Keratinocyte (primary cell): ENCODE data around the gene RPS18. TPM values are rescaled to one million over a fixed set of nuclear protein-coding genes. Genes with fewer than 3 reads are reported as not detected.
A peak's percentile ranks its signal among the peaks of the same experiment; 100 is the strongest.

Experiments
- DNase-seq: peaks from one replicate; pipeline ENCODE4 v3.0.0-alpha.2; 2011; ENCODE audit warnings: low read depth, missing footprints, low spot score
- FAIRE-seq: peaks from 2 replicates; lab custom pipeline; 2011; peaks lifted over from hg19 to GRCh38; lab: Jason Lieb, UNC
- H2AFZ ChIP-seq: 2 replicates; pipeline ENCODE4 v1.6.0; 2012; ENCODE audit warnings: low read length, control low read depth, inconsistent platforms; ENCODE audit not compliant: control insufficient read depth
- H3K27ac ChIP-seq: 2 replicates; pipeline ENCODE4 v1.5.1; 2011; ENCODE audit warnings: low read length; ENCODE audit not compliant: control insufficient read depth, insufficient read depth
- H3K27me3 ChIP-seq: 3 replicates; pipeline ENCODE4 v1.6.0; 2011; ENCODE audit warnings: low read length; ENCODE audit not compliant: control insufficient read depth, insufficient read depth; ENCODE audit errors: extremely low read depth
- H3K36me3 ChIP-seq, 2 experiments: 2 replicates in 1 of 2; 3 replicates in 1 of 2; pipeline ENCODE4 v1.5.1; 2011; ENCODE audit warnings: low read length in 2 of 2, mild to moderate bottlenecking in 1 of 2; ENCODE audit not compliant: control insufficient read depth in 2 of 2, insufficient read depth in 2 of 2; ENCODE audit errors: extremely low read depth in 1 of 2
- H3K4me1 ChIP-seq: 3 replicates; pipeline ENCODE4 v1.5.1; 2011; ENCODE audit warnings: low read length; ENCODE audit not compliant: control insufficient read depth, insufficient read depth; ENCODE audit errors: extremely low read depth
- H3K4me2 ChIP-seq: 3 replicates; pipeline ENCODE4 v1.6.0; 2011; ENCODE audit warnings: low read depth, low read length; ENCODE audit not compliant: control insufficient read depth, insufficient read depth; ENCODE audit errors: extremely low read depth
- H3K4me3 ChIP-seq, 3 experiments: fragments of 200-600 bp in 1 of 3; sonication (generic) in 1 of 3; 2 replicates in 2 of 3; 3 replicates in 1 of 3; pipeline ENCODE4 v1.5.1; 2011 to 2016; ENCODE audit warnings: low read length in 3 of 3, mild to moderate bottlenecking in 3 of 3, control low read depth in 2 of 3, inconsistent platforms in 1 of 3, low read depth in 1 of 3, mixed read lengths in 1 of 3, mixed run types in 1 of 3, moderate library complexity in 1 of 3; ENCODE audit not compliant: control insufficient read depth in 2 of 3, insufficient read depth in 2 of 3; ENCODE audit errors: extremely low read depth in 1 of 3
- H3K79me2 ChIP-seq: 2 replicates; pipeline ENCODE4 v1.6.0; 2012; ENCODE audit warnings: low read length; ENCODE audit not compliant: control insufficient read depth, insufficient read depth
- H3K9ac ChIP-seq: 3 replicates; pipeline ENCODE4 v1.6.0; 2011; ENCODE audit warnings: low read length; ENCODE audit not compliant: control insufficient read depth, insufficient read depth; ENCODE audit errors: extremely low read depth
- H3K9me1 ChIP-seq: 3 replicates; pipeline ENCODE4 v1.6.0; 2011; ENCODE audit warnings: low read length; ENCODE audit not compliant: control insufficient read depth, insufficient read depth; ENCODE audit errors: extremely low read depth
- H3K9me3 ChIP-seq: 2 replicates; pipeline ENCODE4 v1.5.1; 2012; ENCODE audit warnings: low read depth, low read length; ENCODE audit not compliant: control insufficient read depth
- H4K20me1 ChIP-seq: 3 replicates; pipeline ENCODE4 v1.6.0; 2011; ENCODE audit warnings: low read length; ENCODE audit not compliant: control insufficient read depth, insufficient read depth; ENCODE audit errors: extremely low read depth
- CTCF ChIP-seq, 3 experiments: IDR thresholded peaks in 1 of 3; conservative IDR thresholded peaks in 1 of 3; optimal IDR thresholded peaks in 1 of 3; 2 replicates in 2 of 3; 3 replicates in 1 of 3; pipeline versions ENCODE3 to v1.5.1; 2011; ENCODE audit warnings: low read length in 3 of 3, mild to moderate bottlenecking in 3 of 3, moderate library complexity in 2 of 3, control low read depth in 1 of 3, inconsistent platforms in 1 of 3; ENCODE audit not compliant: insufficient read depth in 2 of 3; ENCODE audit errors: extremely low read depth in 1 of 3
- EZH2 ChIP-seq: IDR thresholded peaks from one replicate; pipeline ENCODE4 v1.6.1; 2012; ENCODE audit warnings: inconsistent platforms, mild to moderate bottlenecking, low read length, moderate library complexity
- dilution Hi-C: fragments of 300-500 bp; cut with MboI; formaldehyde crosslinking; loops from one replicate; pipeline ENCODE4 v1.7.0; 2020; ENCODE audit warnings: low sequenced_read_pairs; ENCODE audit not compliant: extremely low pct_ligation_motif_present
- polyA plus RNA-seq, 5 experiments: library from polyadenylated mRNA; depleted of rRNA in 3 of 5; stranded (reverse) in 3 of 5; stranded (forward) in 1 of 5; unstranded in 1 of 5; fragments of >200 nt; gene quantifications; 1 replicate in 1 of 5; 2 replicates in 3 of 5; 3 replicates in 1 of 5; pipeline versions ENCODE4 v1.2.1 to v1.2.3, GENCODE V29; 2011 to 2012; ENCODE audit warnings: missing spikeins in 2 of 5, low read depth in 1 of 5, low replicate concordance in 1 of 5

Gene RPS18
- polyA plus RNA-seq, 1 donor (not counting 4 experiments of a cell fraction or from before 2014, with no cell fraction given), result 6,374 TPM

GRCh38 chr6:33314515-33314942, 42.7 kb downstream of the RPS18 start:
- peaks cover 51% of the 10 kb centered on the region for H3K79me2 ChIP-seq
- peak overlapping the region; percentile 5 for H2AFZ ChIP-seq
- H4K20me1 ChIP-seq, result no peaks in the 10 kb centered on the region
- H3K27me3 ChIP-seq, result no peaks in the 10 kb centered on the region
- FAIRE-seq (no peak), DNase-seq (no peak)
- dilution Hi-C loops, result no loop called here
- H3K9me3 ChIP-seq, result no peaks in the 10 kb centered on the region
- peaks cover 16 to 17% of the 10 kb centered on the region in 2 experiments for H3K36me3 ChIP-seq
- no peaks in the 10 kb centered on the region for H3K9me1 ChIP-seq
- TF ChIP-seq EZH2 (no peak), CTCF (optimal IDR thresholded peaks at IDR 0.05 in 1 of 3, IDR thresholded peaks at IDR 0.05 in 1 of 3, conservative IDR thresholded peaks at IDR 0.05 in 1 of 3; ENCODE audit: extremely low read depth in 1 of 3, insufficient read depth in 2 of 3, low read length in 3 of 3) (no peak)
- H3K27ac ChIP-seq, result peak overlapping the region; percentile 96
- peaks cover 26% of the 10 kb centered on the region for H3K4me1 ChIP-seq
- H3K9ac ChIP-seq, result peak overlapping the region; percentile 99
- peak overlapping the region; percentile 76 for H3K4me2 ChIP-seq
- peak overlapping the region; percentile 69 to 95 (median 95) for H3K4me3 ChIP-seq

- H3K27ac ChIP-seq, result peak overlapping the region; percentile 96
- H3K4me3 ChIP-seq, result peak overlapping the region; percentile 69 to 95 (median 95)
- dilution Hi-C loops, result no loop called here
Measured at GRCh38 chr6:33314943-33315792, 43.3 kb downstream of the RPS18 start.

More at GRCh38 chr6:33314943-33315792, 43.3 kb downstream of the RPS18 start:
- Histone ChIP-seq H3K36me3 (peaks cover 22% of the 10 kb centered on the region in 2 experiments), H3K79me2 (peaks cover 52% of the 10 kb centered on the region), H2AFZ (peak overlapping the region; percentile 5), H3K9ac (peak overlapping the region; percentile 99), H3K4me1 (peaks cover 31% of the 10 kb centered on the region), H3K4me2 (peak overlapping the region; percentile 76), H3K9me3 (no peaks in the 10 kb centered on the region), H3K27me3 (no peaks in the 10 kb centered on the region), H4K20me1 (no peaks in the 10 kb centered on the region), H3K9me1 (no peaks in the 10 kb centered on the region)
- TF ChIP-seq EZH2 (no peak), CTCF (optimal IDR thresholded peaks at IDR 0.05 in 1 of 3, IDR thresholded peaks at IDR 0.05 in 1 of 3, conservative IDR thresholded peaks at IDR 0.05 in 1 of 3; ENCODE audit: extremely low read depth in 1 of 3, insufficient read depth in 2 of 3, low read length in 3 of 3) (no peak)
- DNase-seq (no peak), FAIRE-seq (no peak)
